ENCODE results near the gene CFAP74. TPM values are rescaled to one million over a fixed set of nuclear protein-coding genes. Genes with fewer than 3 reads are reported as not detected.

CFAP74 gene
- total RNA-seq, 1 donor from 2014 or later = 6.6 TPM

- H3K27ac ChIP-seq = no peak overlapping the region
- no peak for TF ChIP-seq CTCF (IDR thresholded peaks at IDR 0.05)
- no peak overlapping the region for H3K4me3 ChIP-seq
- H3K36me3 ChIP-seq = no peaks in the 10 kb centered on the region
- DNase-seq (no peak), ATAC-seq (no peak)
- H3K9me3 ChIP-seq = no peaks in the 10 kb centered on the region
- intact Hi-C loops (cut with DNase I) = no loop called here
- H3K4me1 ChIP-seq = no peaks in the 10 kb centered on the region
- H3K27me3 ChIP-seq (ENCODE audit: low read depth) = peaks cover 18% of the 10 kb centered on the region
Measured at GRCh38 chr1:2009101-2010053, 5.8 kb upstream of the CFAP74 start.

GRCh38 chr1:2004856-2005255, 1.3 kb upstream of the CFAP74 start:
- Histone ChIP-seq H3K4me3 (no peak overlapping the region), H3K36me3 (no peaks in the 10 kb centered on the region), H3K9me3 (no peaks in the 10 kb centered on the region), H3K4me1 (peaks cover 10% of the 10 kb centered on the region), H3K27me3 (ENCODE audit: low read depth) (peaks cover 39% of the 10 kb centered on the region), H3K27ac (no peak overlapping the region)
- DNase-seq = no peak
- intact Hi-C loops (cut with DNase I) = no loop called here
- no peak for TF ChIP-seq CTCF (IDR thresholded peaks at IDR 0.05)
- ATAC-seq = no peak

GRCh38 chr1:2001773-2002411, 1.7 kb downstream of the CFAP74 start:
- Histone ChIP-seq H3K9me3 (no peaks in the 10 kb centered on the region), H3K27me3 (ENCODE audit: low read depth) (peaks cover 42% of the 10 kb centered on the region), H3K36me3 (no peaks in the 10 kb centered on the region), H3K4me3 (no peak overlapping the region), H3K27ac (no peak overlapping the region), H3K4me1 (peaks cover 10% of the 10 kb centered on the region)
- no peak for TF ChIP-seq CTCF (IDR thresholded peaks at IDR 0.05)
- peak; percentile 69 for DNase-seq
- peak; percentile 76 to 88 for ATAC-seq
- intact Hi-C loops (cut with DNase I) = no loop called here

- intact Hi-C loops (cut with DNase I) = no loop called here
- H3K4me3 ChIP-seq = no peak overlapping the region
- DNase-seq = no peak
- H3K27me3 ChIP-seq (ENCODE audit: low read depth) = peaks cover 42% of the 10 kb centered on the region
- TF ChIP-seq CTCF (IDR thresholded peaks at IDR 0.05) = no peak
- no peak overlapping the region for H3K27ac ChIP-seq
- no peaks in the 10 kb centered on the region for H3K9me3 ChIP-seq
- H3K36me3 ChIP-seq = no peaks in the 10 kb centered on the region
- no peak for ATAC-seq
- peaks cover 14% of the 10 kb centered on the region for H3K4me1 ChIP-seq
Measured at GRCh38 chr1:2000850-2001249, 2.7 kb downstream of the CFAP74 start.

- no peak for TF ChIP-seq CTCF (IDR thresholded peaks at IDR 0.05)
- ATAC-seq (no peak), DNase-seq (no peak)
- H3K4me3 ChIP-seq = no peak overlapping the region
- H3K4me1 ChIP-seq = peaks cover 17% of the 10 kb centered on the region
- no peaks in the 10 kb centered on the region for H3K36me3 ChIP-seq
- no peaks in the 10 kb centered on the region for H3K9me3 ChIP-seq
- no peak overlapping the region for H3K27ac ChIP-seq
- peaks cover 38% of the 10 kb centered on the region for H3K27me3 ChIP-seq (ENCODE audit: low read depth)
- intact Hi-C loops (cut with DNase I) = no loop called here
Measured at GRCh38 chr1:2000432-2000831, 3.2 kb downstream of the CFAP74 start.
